ENCODE results near the gene SNRPA.

SNRPA gene

GRCh38 chr19:40735013-40735771 is 15.8 kb upstream of the SNRPA start:
- TF ChIP-seq CTCF (IDR thresholded peaks at IDR 0.05; ENCODE audit: borderline replicate concordance, insufficient read depth, low read depth, low read length), result no peak
- no peak overlapping the region for H3K4me3 ChIP-seq (ENCODE audit: low read depth, low read length)

GRCh38 chr19:40736661-40737060 is 14.3 kb upstream of the SNRPA start:
- no peak for TF ChIP-seq CTCF (IDR thresholded peaks at IDR 0.05; ENCODE audit: borderline replicate concordance, insufficient read depth, low read depth, low read length)
- no peak overlapping the region for H3K4me3 ChIP-seq (ENCODE audit: low read depth, low read length)

- TF ChIP-seq CTCF (IDR thresholded peaks at IDR 0.05; ENCODE audit: borderline replicate concordance, insufficient read depth, low read depth, low read length), result no peak
- no peak overlapping the region for H3K4me3 ChIP-seq (ENCODE audit: low read depth, low read length)
Observed at GRCh38 chr19:40737102-40737644, 13.8 kb upstream of the SNRPA start.

- no peak overlapping the region for H3K4me3 ChIP-seq (ENCODE audit: low read depth, low read length)
- TF ChIP-seq CTCF (IDR thresholded peaks at IDR 0.05; ENCODE audit: borderline replicate concordance, insufficient read depth, low read depth, low read length), result no peak
Observed at GRCh38 chr19:40739030-40739839, 11.8 kb upstream of the SNRPA start.

GRCh38 chr19:40739871-40740703 is 10.9 kb upstream of the SNRPA start:
- no peak for TF ChIP-seq CTCF (IDR thresholded peaks at IDR 0.05; ENCODE audit: borderline replicate concordance, insufficient read depth, low read depth, low read length)
- H3K4me3 ChIP-seq (ENCODE audit: low read depth, low read length), result no peak overlapping the region

GRCh38 chr19:40740747-40741146 is 10.3 kb upstream of the SNRPA start:
- no peak overlapping the region for H3K4me3 ChIP-seq (ENCODE audit: low read depth, low read length)
- TF ChIP-seq CTCF (IDR thresholded peaks at IDR 0.05; ENCODE audit: borderline replicate concordance, insufficient read depth, low read depth, low read length), result no peak

All from GM12875 (cell line).